AG09309 (cell line): ENCODE data around the gene ACTR8.

Source experiments
- DNase-seq: peaks from one replicate; pipeline ENCODE4 v3.0.0-alpha.2; 2010; ENCODE audit warnings: low read depth
- H3K4me3 ChIP-seq: 2 replicates; pipeline ENCODE4 v1.5.1; 2011; ENCODE audit warnings: mild to moderate bottlenecking, low read depth, low read length, moderate library complexity; ENCODE audit not compliant: control insufficient read depth
- TF ChIP-seq, protein P1 (sequence below): IDR thresholded peaks from 2 replicates; pipeline ENCODE4 v1.5.1; 2011; ENCODE audit warnings: mild to moderate bottlenecking, low read depth, low read length, inconsistent platforms; ENCODE audit not compliant: insufficient read depth, control insufficient read depth; ENCODE audit errors: missing control alignments

The ACTR8 gene

GRCh38 chr3:53863145-53863544 lies 18.8 kb downstream of the ACTR8 start:
- no peak for DNase-seq
- TF ChIP-seq, protein P1, sequence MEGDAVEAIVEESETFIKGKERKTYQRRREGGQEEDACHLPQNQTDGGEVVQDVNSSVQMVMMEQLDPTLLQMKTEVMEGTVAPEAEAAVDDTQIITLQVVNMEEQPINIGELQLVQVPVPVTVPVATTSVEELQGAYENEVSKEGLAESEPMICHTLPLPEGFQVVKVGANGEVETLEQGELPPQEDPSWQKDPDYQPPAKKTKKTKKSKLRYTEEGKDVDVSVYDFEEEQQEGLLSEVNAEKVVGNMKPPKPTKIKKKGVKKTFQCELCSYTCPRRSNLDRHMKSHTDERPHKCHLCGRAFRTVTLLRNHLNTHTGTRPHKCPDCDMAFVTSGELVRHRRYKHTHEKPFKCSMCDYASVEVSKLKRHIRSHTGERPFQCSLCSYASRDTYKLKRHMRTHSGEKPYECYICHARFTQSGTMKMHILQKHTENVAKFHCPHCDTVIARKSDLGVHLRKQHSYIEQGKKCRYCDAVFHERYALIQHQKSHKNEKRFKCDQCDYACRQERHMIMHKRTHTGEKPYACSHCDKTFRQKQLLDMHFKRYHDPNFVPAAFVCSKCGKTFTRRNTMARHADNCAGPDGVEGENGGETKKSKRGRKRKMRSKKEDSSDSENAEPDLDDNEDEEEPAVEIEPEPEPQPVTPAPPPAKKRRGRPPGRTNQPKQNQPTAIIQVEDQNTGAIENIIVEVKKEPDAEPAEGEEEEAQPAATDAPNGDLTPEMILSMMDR, result no peak
- no peak overlapping the region for H3K4me3 ChIP-seq

- TF ChIP-seq, protein P1, result no peak
- no peak overlapping the region for H3K4me3 ChIP-seq
- DNase-seq, result no peak
These were observed 19.7 kb downstream of the ACTR8 start for GRCh38 chr3:53862241-53862640.

DNA sequence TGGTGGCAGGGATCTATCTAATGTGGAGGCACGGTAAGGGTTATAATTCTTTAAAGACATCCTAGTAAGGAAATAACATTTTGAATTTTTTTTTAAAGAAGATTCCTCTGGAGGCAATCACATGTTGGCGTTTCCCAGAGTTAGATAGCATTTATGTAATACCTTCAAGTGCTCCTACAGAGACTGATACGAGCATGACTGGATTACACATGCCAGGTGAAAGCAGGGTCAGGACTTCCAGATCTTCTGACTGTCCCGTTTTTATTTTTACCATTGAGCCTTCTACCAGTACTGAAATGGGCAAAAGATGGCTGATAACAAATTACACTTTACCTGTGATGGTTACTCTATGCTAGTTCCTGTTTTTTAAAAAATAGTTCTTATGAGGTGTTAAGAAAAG lies 21.8 kb downstream of the ACTR8 start:
- TF ChIP-seq, protein P1, result no peak
- no peak for DNase-seq
- H3K4me3 ChIP-seq, result no peak overlapping the region

- DNase-seq, result no peak
- TF ChIP-seq, protein P1, result no peak
- no peak overlapping the region for H3K4me3 ChIP-seq
These were observed 22.8 kb downstream of the ACTR8 start for GRCh38 chr3:53859178-53859577.

DNA sequence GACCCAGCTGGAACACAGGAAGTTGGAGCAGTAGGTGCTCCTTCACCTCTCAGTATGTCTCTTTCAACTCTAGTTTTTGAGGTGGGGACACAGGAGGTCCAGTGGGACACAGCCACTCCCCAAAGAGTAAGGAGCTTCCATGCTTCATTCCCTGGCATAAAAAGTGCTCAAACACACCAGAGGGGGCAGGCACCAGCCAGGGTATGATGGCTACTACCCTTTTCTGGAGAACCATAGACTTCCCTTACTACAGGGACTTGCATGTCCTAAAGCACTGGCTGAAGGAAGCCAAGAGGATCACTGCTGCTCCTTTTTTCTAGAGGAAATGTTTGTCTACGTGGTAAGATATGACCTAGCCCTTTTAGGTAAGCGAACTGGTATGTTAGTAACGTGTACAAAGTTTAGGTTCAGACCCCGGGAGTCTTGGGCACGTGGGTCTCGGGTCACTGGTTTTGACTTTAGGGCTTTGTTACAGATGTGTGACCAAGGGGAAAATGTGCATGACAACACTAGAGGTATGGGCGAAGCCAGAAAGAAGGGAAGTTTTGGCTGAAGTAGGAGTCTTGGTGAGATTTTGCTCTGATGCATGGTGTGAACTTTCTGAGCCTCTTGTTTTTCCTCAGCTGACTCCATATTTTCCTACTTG lies 23.7 kb downstream of the ACTR8 start:
- DNase-seq, result no peak
- H3K4me3 ChIP-seq, result no peak overlapping the region
- TF ChIP-seq, protein P1, result no peak

DNA sequence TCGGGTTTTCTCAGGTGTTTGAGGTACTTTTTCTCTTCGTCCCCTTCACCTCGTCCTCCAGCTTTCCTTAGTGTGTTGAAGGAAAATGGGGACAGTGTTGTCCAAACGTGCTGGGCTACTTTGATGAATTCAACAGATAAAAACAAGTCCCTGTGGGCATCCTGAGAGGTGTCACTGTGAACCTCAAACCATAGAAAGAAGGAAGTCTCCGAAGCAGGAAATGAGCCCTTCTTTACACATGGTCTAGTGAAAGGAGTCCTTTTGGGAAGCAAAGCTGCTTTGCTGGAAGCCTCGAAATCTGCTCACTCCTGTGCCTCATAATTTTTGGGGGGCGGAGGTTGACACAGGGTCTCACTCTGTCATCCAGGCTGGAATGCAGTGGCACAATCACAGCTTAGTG lies 25.0 kb downstream of the ACTR8 start:
- H3K4me3 ChIP-seq, result no peak overlapping the region
- DNase-seq, result no peak
- TF ChIP-seq, protein P1, result no peak
